Endothelial cell of hepatic sinusoid (primary cell): ENCODE data around the gene PLB1.

Experiments used
- in situ Hi-C: cut with HindIII; loops from 2 replicates; pipeline ENCODE4 v1.10.0; 2017; ENCODE audit warnings: low sequenced_read_pairs

Gene PLB1

DNA sequence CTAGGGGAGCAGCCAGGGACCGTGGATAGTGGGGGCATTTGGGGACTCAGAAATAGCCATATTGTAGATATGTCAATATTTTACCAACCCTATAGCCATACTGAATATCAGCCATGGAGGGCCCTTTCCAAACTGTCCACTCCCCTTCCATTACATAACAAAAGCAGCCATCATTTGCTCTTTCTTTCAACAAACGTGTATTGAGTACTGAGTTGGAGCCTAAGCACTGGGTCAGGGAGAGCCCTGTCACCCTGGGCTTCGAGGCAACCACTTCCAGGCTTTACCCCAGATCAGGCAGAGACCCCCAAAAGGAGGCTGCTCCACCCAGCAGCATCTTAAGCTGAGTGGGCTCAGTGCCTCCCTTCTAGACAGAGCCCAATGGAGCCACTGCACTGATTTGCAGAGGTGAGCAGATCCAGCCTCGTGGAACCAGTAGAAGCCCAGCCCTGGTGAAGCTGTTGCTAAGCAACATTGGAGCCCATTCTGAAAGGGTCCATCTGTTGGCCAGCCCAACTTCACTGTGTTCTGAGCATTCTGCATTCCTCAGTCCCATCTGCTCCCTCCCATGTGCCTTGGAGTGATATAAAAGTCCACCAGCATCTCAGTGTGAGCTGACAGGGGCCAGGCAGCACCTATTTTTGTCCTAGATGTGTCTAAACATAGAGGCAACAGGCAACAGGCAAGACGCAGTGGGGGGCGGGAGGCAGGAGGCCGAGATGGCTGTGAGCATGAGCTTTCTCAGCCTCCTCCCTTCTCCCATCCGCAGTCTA, 112.1 kb downstream of the PLB1 start:
- in situ Hi-C loops: no loop called here

DNA sequence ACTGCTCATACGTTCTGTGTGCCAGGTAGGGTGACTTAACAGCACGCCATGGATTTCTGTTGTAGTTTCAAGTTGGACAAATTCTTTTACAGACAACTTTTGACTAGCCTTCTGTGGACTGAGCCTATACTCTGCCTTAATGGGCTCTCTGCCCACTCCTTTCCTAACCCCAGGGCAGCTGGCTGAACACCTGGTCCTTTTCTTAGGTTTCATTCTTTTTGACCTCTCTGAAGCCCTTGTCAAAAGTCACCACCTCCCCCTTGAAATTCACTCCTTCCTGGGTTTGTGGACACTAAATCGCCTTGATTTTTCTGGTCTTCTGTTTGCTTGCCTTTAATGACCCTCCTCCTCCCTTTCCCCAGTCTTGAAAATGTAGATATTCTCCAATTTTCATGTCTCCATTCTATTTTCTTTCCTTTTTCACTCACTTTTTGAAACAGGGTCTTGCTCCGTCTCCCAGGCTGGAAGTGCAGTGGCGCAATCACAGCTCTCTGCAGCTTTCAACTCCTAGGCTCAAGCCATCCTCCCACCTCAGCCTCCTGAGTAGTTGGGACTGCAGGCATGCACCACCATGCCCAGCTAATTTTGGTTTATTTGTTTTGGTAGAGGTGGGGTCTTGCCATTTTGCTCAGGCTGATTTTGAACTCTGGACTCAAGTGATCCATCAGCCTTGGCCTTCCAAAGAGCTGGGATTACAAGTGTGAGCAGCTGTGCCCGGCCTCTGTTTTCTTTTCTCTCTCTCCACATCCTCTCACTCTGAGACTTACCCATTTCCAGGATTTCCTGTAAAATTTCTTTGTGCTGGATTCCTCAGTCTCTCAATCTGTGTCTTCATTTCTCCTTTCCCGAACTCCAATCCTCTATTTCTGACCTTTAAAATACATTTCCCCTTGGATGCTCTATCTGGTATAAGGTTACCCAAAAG, 112.9 kb downstream of the PLB1 start:
- in situ Hi-C loops: no loop called here

DNA sequence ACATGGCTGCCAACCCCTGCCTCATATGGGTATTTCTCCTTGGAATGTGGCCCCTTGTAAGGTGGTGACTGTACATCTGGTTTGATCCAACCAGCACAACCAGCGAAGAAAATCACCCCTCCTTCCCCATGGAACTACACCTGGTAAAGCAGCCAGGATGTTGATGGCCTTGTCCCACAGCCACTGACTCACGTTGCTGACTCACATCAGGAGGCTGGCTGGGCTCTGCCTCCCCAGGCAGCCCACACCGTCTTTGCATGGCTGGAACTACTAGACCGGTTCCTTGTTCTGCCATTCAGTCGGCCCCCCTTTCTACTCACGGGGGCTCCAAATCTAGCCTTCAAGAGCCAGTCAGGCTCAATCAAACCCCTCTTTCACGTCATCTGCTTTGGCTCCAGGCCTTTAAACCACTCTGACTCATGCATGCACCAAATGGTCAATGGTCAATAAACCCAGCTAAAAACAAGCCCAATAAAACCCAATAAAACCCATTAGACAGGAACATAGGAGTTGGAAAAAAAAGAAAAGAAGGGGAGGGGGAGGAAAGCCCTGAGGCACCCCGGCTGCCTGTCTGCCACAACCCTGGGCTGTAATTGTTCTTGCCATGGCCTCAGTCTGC, 114.8 kb downstream of the PLB1 start:
- in situ Hi-C loops: no loop called here

DNA sequence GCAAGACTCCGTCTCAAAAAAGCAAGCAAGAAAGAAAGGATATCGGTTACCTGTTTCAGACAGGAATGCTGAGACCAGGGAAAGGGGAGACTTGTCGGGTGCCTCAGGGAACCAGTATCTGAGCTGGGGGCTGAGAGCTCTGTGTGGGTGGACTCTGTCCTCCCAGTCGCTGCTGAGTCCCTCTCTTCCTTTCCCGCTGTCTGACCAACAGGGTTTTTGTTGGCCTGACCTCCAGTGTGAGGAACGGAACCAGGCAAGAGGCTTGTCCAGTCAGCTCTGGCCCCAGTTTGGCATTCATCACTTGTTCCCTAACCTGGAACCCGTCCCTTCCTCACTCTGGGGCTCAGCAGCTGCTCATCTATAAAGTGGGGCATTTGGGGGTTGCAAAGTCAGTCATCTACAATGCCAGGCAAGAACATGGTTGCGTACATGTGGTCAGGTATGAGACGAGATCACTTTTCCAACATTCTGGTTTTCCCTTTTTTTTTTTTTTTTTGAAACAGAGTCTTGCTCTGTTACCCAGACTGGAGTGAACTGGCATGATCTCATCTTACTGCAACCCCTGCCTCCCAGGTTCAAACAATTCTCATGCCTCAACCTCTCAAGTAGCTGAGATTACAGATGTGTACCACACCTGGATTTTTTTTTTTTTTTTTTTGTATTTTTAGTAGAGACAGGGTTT, 116.4 kb downstream of the PLB1 start:
- in situ Hi-C loops: no loop called here

DNA sequence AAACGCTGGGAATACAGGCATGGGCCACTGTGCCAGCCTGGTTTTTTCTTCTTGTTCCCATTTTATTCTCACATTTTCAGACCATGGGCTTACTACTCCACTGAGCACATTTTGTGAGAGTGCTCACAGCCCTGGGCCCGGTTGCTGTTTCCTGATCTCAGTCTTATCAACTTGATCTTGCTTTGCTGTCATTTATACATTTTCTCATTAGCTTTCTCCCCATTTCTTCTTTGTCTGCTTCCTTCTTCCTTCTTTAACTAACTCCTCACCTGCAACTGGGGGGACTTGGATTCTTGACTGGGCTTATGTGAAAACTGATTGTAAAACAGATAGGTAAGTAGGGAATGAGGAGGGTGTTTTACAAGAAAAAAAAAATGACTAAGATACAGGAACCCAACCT, 117.3 kb downstream of the PLB1 start:
- in situ Hi-C loops: no loop called here

DNA sequence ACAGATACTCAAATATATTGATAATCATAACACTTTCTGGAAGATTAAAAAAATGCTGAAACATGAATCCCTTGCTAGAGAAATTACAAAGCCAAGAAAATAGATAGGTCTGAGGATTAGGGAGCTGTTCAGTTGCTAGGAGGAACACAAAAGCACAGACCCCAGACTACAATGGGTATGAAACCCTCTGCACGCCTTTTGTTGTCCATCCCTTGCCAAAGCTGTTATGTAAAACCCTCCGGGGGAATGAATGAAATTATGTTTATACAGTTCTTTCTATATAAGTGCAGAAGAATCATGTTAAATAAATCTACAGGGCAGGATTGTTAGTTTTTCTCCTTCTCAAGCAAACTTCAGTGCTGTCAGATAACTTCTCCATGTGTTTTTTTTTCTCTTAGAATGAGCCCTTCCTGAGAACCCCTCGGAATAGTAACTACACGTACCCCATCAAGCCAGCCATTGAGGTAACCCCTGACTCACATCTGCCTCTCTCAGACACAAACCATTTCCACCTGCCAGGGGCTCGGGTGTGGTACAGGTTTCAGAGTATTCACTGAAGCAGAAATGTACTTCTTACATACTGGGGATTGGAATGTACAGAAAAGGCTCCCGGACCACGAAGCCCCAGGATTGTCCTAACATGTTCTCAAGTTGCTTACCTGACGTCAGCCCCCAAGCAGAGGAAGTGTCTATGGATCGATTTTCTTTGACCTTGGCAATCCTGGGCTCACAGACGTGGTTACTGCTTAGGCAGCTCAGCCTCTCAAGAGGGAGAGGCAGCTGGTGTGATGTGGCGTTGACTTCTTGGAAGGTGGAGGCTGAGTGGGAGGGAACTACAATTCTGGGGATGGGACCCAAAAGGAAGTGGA, 118.0 kb downstream of the PLB1 start:
- in situ Hi-C loops: no loop called here

DNA sequence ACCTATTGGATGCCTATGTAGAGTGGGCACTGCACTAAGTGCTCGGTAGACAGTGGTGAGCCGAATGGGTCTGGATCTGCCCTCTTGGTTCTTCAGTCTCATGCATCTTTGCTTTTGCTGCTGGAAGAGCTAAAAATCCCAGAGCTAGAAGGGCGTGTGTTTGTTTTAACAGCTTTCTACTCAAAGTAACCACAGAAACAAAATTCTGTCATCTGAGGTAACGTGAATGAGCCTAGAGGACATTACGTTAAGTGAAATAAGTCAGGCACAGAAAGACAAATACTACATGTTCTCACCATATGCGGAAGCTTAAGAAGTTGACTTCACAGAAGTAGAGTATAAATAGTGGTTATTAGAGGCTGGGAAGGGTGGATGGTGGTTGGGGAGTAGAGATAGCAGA, 119.8 kb downstream of the PLB1 start:
- in situ Hi-C loops: loop anchor here (5.0 kb wide), 1 partner anchor 52 kb away; no protein-coding TSS in a partner anchor

DNA sequence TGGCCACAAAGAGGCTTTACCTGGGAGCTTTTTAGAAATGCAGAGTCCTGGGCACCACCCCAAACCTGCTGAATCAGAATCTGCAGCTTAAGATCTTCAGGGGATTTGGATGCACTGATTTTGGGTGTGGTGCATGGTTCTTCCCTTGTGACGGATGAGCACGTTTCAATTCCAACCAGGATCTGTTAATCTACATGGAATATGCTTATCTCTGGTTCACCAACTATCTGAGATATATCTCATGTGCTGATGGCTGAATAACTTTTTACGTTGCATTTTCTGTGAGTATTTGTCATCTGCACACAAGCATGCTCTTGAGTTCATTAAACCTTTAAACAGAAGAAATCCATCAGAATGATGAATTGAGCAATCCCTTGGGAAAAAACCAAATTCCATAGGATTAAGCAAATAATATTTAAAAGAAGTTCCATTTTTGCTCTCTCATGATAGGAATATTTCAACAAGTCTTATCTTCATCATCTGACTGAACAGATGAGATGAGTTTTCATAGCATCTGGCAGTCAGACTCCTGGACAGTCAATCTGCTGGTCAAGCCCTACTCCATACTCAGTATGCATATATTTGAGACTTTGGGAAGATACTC, 120.6 kb downstream of the PLB1 start:
- in situ Hi-C loops: loop anchor here (5.0 kb wide), 1 partner anchor 51 kb away; no protein-coding TSS in a partner anchor

DNA sequence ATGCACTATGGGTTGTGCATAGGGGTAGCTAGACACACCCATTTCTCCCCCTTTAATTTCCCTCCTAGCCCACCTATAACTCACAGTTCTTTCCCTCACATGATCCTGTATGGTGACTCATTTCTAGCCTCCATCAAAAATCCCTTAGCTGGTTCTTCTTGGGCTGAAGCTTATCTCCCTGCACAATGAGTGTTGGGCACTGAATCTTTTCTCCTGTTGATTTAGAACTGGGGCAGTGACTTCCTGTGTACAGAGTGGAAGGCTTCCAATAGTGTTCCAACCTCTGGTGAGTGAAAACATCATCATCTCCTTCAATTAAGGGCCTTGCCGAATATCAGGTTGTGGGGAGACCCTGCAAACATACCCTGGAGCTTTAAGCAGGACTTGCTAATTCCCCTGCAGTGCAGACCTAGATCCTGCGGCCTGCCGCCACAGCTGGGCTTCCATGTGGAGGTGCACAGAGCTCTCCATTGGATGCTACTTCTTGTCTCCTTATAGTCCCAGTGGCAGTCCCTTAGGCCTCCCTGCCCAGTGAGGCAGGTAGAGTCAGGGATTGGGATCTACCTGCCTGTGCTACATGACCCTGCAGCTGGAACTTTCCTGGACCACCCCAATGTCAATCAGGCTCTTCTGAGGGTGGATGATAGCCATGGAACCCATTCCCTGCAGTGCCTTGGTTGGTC, 121.8 kb downstream of the PLB1 start:
- in situ Hi-C loops: loop anchor here (5.0 kb wide), 1 partner anchor 50 kb away; no protein-coding TSS in a partner anchor

DNA sequence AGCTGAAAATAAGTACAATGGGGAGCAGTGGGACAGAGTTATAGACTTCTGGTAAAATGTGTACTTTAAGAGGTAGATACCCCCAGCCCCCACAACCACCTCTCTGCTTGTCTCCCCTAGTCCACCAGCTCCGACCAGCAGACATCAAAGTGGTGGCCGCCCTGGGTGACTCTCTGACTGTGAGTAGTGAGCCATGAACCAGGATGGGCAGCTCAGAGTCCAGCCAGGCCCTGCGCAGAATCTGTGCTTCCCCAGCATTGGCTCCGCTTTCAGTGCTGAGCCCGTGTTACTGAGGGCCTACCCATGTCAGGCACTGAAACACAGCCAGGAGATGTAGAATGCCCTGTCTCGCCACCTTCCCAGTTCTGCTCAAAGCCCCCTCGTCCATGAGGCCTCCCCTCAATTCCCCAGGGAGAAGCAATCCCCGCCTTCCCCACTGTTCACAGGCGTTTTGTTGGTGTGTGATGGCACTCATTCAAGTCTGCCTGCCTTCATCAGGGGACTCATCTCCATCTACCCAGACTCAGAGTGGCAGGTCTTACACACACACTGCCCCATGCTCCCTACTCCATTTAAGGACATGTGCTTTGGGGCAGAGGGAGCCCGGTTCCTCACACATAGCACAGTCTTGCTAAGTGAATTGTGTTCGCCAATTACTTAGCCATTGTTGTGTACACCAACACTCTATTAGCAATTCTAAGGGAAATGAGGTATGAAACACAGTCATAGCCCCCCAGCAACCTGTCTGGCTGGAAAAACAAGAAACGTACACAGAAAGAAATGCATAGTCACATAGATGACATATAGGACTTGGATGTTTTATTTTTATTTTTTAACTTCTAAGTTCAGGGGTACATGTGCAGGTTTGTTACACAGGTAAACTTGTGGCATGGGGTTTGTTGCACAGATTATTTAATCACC, 122.6 kb downstream of the PLB1 start:
- in situ Hi-C loops: loop anchor here (5.0 kb wide), 1 partner anchor 49 kb away; no protein-coding TSS in a partner anchor

DNA sequence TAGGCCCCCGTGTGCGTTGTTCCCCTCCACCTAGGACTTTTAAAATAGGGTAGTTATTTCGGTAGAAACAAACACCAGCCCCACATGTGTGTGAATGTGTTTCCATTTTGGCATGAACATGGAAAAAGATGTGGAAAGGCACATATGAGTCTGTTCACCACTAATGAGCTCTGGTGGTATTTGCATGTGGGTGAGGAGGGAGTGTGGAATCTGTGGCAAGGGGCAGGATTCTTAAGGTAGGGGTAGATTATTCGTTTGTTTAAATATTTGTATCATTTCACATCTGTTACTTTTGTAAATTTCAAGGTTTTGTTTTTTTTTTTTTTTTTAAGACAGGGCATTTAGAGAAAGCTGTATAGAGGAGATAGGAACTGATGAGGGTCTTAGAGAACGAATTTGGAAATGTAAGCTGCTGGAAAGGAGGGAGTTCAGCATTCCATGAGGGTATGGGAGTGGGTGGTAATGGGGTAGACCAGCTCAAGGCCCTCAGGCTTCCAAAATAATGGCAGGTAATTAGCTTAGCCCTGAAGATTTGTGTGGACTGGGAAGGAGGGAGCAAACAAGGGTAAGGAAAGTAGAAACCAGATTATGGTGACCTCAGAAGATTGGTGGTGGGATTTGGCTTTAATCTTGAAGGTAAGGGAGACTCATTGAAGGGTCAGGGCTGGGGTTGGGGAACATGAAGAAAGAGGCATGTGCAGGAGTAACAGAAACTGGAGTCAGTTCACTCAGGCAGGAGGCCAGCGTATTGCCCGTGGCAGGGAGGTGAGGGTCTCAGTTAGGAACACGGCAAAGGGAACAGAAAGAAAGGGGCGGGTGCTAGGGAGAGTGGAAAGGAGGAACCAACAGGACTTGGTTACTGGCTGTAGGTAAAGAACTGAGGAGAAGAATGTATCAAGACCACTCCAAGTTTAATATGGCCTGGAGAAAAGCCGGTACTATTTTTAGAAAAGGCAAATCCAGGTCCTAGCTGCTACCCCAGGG, 123.6 kb downstream of the PLB1 start:
- in situ Hi-C loops: loop anchor here (5.0 kb wide), 1 partner anchor 48 kb away; no protein-coding TSS in a partner anchor

DNA sequence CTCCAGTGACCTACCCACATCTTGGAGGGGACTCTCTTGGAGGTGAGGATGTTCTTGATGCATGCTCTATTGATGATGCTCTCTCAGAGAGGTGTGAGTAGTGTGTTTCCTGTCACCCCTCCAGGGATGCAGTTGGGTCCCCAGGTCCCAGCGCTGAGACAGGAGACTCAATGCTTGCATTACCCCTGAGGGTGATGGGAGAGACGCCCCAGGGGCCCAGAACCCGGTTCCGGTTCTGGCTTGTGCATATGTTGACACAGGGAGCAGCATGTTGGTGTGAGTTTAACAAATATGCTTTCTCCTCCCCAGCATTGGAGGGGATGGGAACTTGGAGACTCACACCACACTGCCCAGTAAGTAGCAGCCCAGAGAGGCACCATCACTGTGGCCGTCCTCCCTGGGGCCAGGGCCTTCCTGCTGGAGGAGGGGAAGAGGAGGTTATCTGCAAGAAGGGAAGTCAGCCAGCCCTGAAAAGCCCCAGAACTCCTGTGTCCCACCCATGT, 124.5 kb downstream of the PLB1 start:
- in situ Hi-C loops: no loop called here

DNA sequence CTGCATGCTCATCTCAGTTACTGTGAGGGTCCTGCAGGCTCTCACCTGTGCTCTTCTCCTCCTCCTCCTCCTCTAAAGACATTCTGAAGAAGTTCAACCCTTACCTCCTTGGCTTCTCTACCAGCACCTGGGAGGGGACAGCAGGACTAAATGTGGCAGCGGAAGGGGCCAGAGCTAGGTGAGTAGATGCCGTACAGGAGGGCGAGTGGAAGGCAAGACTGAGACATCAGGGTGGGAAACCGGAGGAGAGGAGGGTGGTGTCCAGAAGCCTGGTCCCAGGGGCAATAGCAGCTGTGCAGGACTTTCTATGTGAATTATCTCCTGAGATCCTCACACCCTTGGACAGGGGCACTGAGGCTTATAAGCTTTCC, 124.9 kb downstream of the PLB1 start:
- in situ Hi-C loops: no loop called here

DNA sequence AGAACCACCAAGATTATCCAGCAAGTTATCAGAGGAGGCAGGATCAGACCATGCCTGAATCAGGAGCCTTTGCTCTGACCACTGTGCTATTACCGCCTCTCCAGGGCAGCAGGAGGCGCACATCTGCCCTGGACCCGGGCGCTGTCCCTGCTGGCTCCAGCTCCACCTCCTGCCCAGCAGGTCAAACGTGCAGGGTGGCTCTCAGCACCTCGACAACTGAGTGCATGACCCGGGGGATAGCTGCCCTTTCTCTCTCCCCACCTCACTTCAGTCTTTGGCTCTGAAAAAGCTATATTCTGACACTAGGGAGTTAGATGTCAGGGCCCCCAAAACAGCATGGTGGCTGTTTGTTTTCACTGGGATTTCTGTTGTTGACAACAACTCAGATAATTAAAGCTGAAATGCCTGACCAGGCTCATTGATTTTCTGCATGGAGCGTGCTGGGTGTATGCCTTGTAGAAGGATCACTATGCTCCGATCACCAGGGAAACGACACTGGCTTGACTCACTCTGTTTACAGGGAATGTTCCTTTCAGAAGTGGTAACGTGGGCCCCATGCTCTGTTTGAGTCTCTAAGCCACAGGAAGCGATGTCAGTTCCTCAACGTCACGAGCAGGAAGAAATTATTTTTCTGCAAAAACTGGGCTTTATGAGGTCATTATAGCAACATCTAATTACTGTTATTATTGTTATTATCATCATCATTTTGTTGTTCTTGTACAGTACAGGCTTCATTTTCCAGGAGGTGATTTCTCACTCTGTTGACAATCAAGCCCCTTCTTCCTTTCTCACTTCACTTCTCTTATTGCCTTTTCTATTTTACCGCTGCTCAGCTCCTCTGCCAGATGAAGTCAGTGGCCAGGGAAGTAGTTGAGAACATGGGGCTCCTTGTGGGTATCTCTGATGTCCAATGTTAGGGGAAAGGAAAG, 125.6 kb downstream of the PLB1 start:
- in situ Hi-C loops: no loop called here

DNA sequence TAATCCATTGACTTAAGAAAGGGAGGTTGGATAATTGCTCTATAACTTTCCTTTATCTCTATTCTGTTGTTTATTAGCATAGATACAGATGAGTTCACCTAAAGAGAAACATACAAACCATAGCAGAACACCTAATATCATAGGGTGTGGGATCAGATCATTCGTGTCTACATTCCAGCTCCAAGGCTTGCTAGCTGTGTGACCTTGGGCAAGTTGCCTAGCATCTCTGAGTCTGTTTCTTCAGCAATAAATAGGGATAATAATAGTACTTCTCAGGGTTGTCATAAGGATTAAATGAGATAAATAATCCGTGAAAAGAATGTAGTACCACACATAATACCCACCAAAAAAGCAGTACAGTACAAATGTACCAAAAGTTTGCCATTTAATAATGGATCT, 126.2 kb downstream of the PLB1 start:
- in situ Hi-C loops: no loop called here
